ENCODE measurements around the gene ARHGAP32. TPM values are rescaled to one million over a fixed set of nuclear protein-coding genes. Genes with fewer than 3 reads are reported as not detected.

ARHGAP32 gene
- total RNA-seq, 1 experiment from 2014 or later = not detected

DNA sequence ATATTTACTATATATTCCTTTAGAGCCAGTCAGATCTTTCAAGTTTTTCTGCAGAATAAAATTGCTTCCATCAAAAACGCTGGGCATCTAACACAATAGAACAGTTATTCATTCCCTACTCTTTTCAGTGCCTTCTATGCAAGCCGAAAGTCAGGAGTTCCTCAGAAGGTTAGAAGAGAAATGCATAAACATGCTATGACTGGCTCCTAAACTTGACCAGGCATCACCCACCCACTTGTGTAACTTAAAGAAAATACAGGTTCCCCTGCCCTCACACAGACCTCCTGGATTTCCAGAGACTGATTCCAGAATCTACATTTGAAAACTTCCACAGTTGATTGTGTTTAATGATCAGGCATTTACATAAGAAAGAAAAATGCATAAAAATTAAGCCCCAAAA, 19.3 kb upstream of the ARHGAP32 start:
- Histone ChIP-seq H3K9me2 (replicated peaks; ENCODE audit: insufficient read depth, low read length) (no peaks in the 10 kb centered on the region), H3K4me3 (ENCODE audit: low read length) (no peak overlapping the region), H3K79me2 (ENCODE audit: low read length) (no peaks in the 10 kb centered on the region), H4K20me1 (ENCODE audit: insufficient read depth, low read depth, low read length) (no peaks in the 10 kb centered on the region), H3K4me1 (ENCODE audit: low read length) (no peaks in the 10 kb centered on the region), H3K27ac (ENCODE audit: low read length) (no peak overlapping the region), H2AFZ (ENCODE audit: low read length) (no peak overlapping the region), H3K9me3 (ENCODE audit: low read length) (no peaks in the 10 kb centered on the region), H3K27me3 (ENCODE audit: low read length) (no peaks in the 10 kb centered on the region), H3K36me3 (ENCODE audit: insufficient read depth, low read length) (no peaks in the 10 kb centered on the region), H3K9ac (ENCODE audit: low read length) (no peak overlapping the region), H3K4me2 (ENCODE audit: low read depth, low read length, poor library complexity, severe bottlenecking) (no peak overlapping the region)
- DNase-seq = no peak

DNA sequence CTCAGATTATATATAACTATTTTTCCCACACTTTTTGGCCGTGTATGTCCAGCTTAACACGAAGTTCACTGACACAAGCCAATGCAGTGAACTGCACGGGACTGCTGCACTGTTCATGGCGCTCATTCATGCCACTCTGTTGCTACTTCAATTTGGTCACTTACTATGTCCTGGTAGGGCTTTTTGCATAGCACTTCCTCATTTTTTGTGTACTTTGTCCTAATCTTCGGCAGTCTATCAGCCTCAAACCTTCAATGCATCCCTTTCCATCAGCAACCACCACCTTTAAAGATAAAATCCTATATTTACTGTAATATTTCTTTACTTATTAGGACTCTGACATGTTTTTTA, 18.7 kb upstream of the ARHGAP32 start:
- no peaks in the 10 kb centered on the region for H3K4me1 ChIP-seq (ENCODE audit: low read length)
- no peaks in the 10 kb centered on the region for H3K9me3 ChIP-seq (ENCODE audit: low read length)
- no peaks in the 10 kb centered on the region for H4K20me1 ChIP-seq (ENCODE audit: insufficient read depth, low read depth, low read length)
- H3K4me3 ChIP-seq (ENCODE audit: low read length) = no peak overlapping the region
- DNase-seq = no peak
- no peak overlapping the region for H3K27ac ChIP-seq (ENCODE audit: low read length)
- H3K27me3 ChIP-seq (ENCODE audit: low read length) = no peaks in the 10 kb centered on the region
- no peak overlapping the region for H2AFZ ChIP-seq (ENCODE audit: low read length)
- no peaks in the 10 kb centered on the region for H3K9me2 ChIP-seq (replicated peaks; ENCODE audit: insufficient read depth, low read length)
- H3K4me2 ChIP-seq (ENCODE audit: low read depth, low read length, poor library complexity, severe bottlenecking) = no peak overlapping the region
- H3K79me2 ChIP-seq (ENCODE audit: low read length) = no peaks in the 10 kb centered on the region
- no peak overlapping the region for H3K9ac ChIP-seq (ENCODE audit: low read length)
- H3K36me3 ChIP-seq (ENCODE audit: insufficient read depth, low read length) = no peaks in the 10 kb centered on the region

GRCh38 chr11:129209891-129210830, 18.0 kb upstream of the ARHGAP32 start:
- no peak overlapping the region for H2AFZ ChIP-seq (ENCODE audit: low read length)
- no peaks in the 10 kb centered on the region for H3K4me1 ChIP-seq (ENCODE audit: low read length)
- H3K36me3 ChIP-seq (ENCODE audit: insufficient read depth, low read length) = no peaks in the 10 kb centered on the region
- H3K27ac ChIP-seq (ENCODE audit: low read length) = no peak overlapping the region
- H3K4me3 ChIP-seq (ENCODE audit: low read length) = no peak overlapping the region
- H3K79me2 ChIP-seq (ENCODE audit: low read length) = no peaks in the 10 kb centered on the region
- no peaks in the 10 kb centered on the region for H3K27me3 ChIP-seq (ENCODE audit: low read length)
- DNase-seq = no peak
- H3K9me2 ChIP-seq (replicated peaks; ENCODE audit: insufficient read depth, low read length) = no peaks in the 10 kb centered on the region
- H4K20me1 ChIP-seq (ENCODE audit: insufficient read depth, low read depth, low read length) = no peaks in the 10 kb centered on the region
- no peak overlapping the region for H3K9ac ChIP-seq (ENCODE audit: low read length)
- no peak overlapping the region for H3K4me2 ChIP-seq (ENCODE audit: low read depth, low read length, poor library complexity, severe bottlenecking)
- no peaks in the 10 kb centered on the region for H3K9me3 ChIP-seq (ENCODE audit: low read length)

GRCh38 chr11:129208863-129209262, 16.7 kb upstream of the ARHGAP32 start:
- H2AFZ ChIP-seq (ENCODE audit: low read length) = no peak overlapping the region
- no peaks in the 10 kb centered on the region for H3K4me1 ChIP-seq (ENCODE audit: low read length)
- H3K9me3 ChIP-seq (ENCODE audit: low read length) = no peaks in the 10 kb centered on the region
- no peaks in the 10 kb centered on the region for H4K20me1 ChIP-seq (ENCODE audit: insufficient read depth, low read depth, low read length)
- no peaks in the 10 kb centered on the region for H3K79me2 ChIP-seq (ENCODE audit: low read length)
- H3K36me3 ChIP-seq (ENCODE audit: insufficient read depth, low read length) = no peaks in the 10 kb centered on the region
- H3K9me2 ChIP-seq (replicated peaks; ENCODE audit: insufficient read depth, low read length) = no peaks in the 10 kb centered on the region
- no peak overlapping the region for H3K9ac ChIP-seq (ENCODE audit: low read length)
- no peak for DNase-seq
- no peak overlapping the region for H3K4me3 ChIP-seq (ENCODE audit: low read length)
- H3K27me3 ChIP-seq (ENCODE audit: low read length) = no peaks in the 10 kb centered on the region
- H3K27ac ChIP-seq (ENCODE audit: low read length) = no peak overlapping the region
- H3K4me2 ChIP-seq (ENCODE audit: low read depth, low read length, poor library complexity, severe bottlenecking) = no peak overlapping the region

DNA sequence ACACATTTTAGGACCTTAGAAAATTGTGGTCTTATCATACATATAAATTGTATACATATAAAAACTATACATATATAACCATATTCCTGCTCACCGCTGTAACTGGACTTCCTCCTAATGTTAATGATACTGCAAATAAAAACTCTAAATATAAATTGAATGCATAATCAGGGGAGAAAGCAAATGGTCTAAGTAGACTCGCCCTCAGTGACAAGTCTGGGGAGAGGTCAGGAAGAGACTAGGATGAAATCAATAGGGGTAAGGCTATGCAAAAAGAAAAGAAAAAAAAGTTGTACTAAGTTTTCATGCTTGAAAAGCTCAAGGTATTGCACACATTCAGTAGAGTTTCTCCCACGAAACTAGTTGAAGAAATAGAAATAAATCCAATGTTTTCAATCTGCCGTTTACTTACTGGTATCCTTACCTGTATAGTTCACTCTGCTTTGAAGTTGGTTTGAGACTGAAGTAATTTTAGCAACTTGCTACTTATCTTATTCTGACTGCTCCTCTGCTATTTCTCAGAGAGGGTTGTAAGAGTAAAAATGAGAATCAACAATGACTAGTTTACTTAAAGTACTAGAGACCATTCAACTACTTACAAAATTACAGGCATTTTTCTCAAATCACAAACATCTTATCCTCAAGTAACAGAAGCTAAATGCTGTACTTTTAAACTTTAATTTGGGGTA, 12.2 kb upstream of the ARHGAP32 start:
- Histone ChIP-seq H3K4me1 (ENCODE audit: low read length) (no peaks in the 10 kb centered on the region), H3K9me2 (replicated peaks; ENCODE audit: insufficient read depth, low read length) (no peaks in the 10 kb centered on the region), H3K4me2 (ENCODE audit: low read depth, low read length, poor library complexity, severe bottlenecking) (no peak overlapping the region), H3K4me3 (ENCODE audit: low read length) (no peak overlapping the region), H3K27me3 (ENCODE audit: low read length) (no peaks in the 10 kb centered on the region), H3K79me2 (ENCODE audit: low read length) (no peaks in the 10 kb centered on the region), H3K36me3 (ENCODE audit: insufficient read depth, low read length) (no peaks in the 10 kb centered on the region), H3K27ac (ENCODE audit: low read length) (no peak overlapping the region), H2AFZ (ENCODE audit: low read length) (no peak overlapping the region), H3K9me3 (ENCODE audit: low read length) (no peaks in the 10 kb centered on the region), H3K9ac (ENCODE audit: low read length) (no peak overlapping the region), H4K20me1 (ENCODE audit: insufficient read depth, low read depth, low read length) (no peaks in the 10 kb centered on the region)
- no peak for DNase-seq

GRCh38 chr11:129202646-129203045, 10.5 kb upstream of the ARHGAP32 start:
- no peaks in the 10 kb centered on the region for H3K4me1 ChIP-seq (ENCODE audit: low read length)
- no peak overlapping the region for H3K4me2 ChIP-seq (ENCODE audit: low read depth, low read length, poor library complexity, severe bottlenecking)
- H3K9ac ChIP-seq (ENCODE audit: low read length) = no peak overlapping the region
- no peak overlapping the region for H3K4me3 ChIP-seq (ENCODE audit: low read length)
- no peaks in the 10 kb centered on the region for H3K27me3 ChIP-seq (ENCODE audit: low read length)
- no peaks in the 10 kb centered on the region for H3K79me2 ChIP-seq (ENCODE audit: low read length)
- DNase-seq = no peak
- H3K27ac ChIP-seq (ENCODE audit: low read length) = no peak overlapping the region
- H3K9me2 ChIP-seq (replicated peaks; ENCODE audit: insufficient read depth, low read length) = no peaks in the 10 kb centered on the region
- no peaks in the 10 kb centered on the region for H4K20me1 ChIP-seq (ENCODE audit: insufficient read depth, low read depth, low read length)
- H3K36me3 ChIP-seq (ENCODE audit: insufficient read depth, low read length) = no peaks in the 10 kb centered on the region
- no peaks in the 10 kb centered on the region for H3K9me3 ChIP-seq (ENCODE audit: low read length)
- H2AFZ ChIP-seq (ENCODE audit: low read length) = no peak overlapping the region

- H2AFZ ChIP-seq (ENCODE audit: low read length) = no peak overlapping the region
- H3K4me2 ChIP-seq (ENCODE audit: low read depth, low read length, poor library complexity, severe bottlenecking) = no peak overlapping the region
- H4K20me1 ChIP-seq (ENCODE audit: insufficient read depth, low read depth, low read length) = no peaks in the 10 kb centered on the region
- no peaks in the 10 kb centered on the region for H3K9me3 ChIP-seq (ENCODE audit: low read length)
- H3K9ac ChIP-seq (ENCODE audit: low read length) = no peak overlapping the region
- no peaks in the 10 kb centered on the region for H3K4me1 ChIP-seq (ENCODE audit: low read length)
- H3K4me3 ChIP-seq (ENCODE audit: low read length) = no peak overlapping the region
- no peaks in the 10 kb centered on the region for H3K36me3 ChIP-seq (ENCODE audit: insufficient read depth, low read length)
- no peaks in the 10 kb centered on the region for H3K9me2 ChIP-seq (replicated peaks; ENCODE audit: insufficient read depth, low read length)
- no peak overlapping the region for H3K27ac ChIP-seq (ENCODE audit: low read length)
- no peaks in the 10 kb centered on the region for H3K27me3 ChIP-seq (ENCODE audit: low read length)
- H3K79me2 ChIP-seq (ENCODE audit: low read length) = no peaks in the 10 kb centered on the region
- no peak for DNase-seq
Measured at GRCh38 chr11:129195682-129196081, 3.6 kb upstream of the ARHGAP32 start.

- H3K9me3 ChIP-seq (ENCODE audit: low read length) = no peaks in the 10 kb centered on the region
- H3K79me2 ChIP-seq (ENCODE audit: low read length) = no peaks in the 10 kb centered on the region
- no peaks in the 10 kb centered on the region for H4K20me1 ChIP-seq (ENCODE audit: insufficient read depth, low read depth, low read length)
- H3K4me2 ChIP-seq (ENCODE audit: low read depth, low read length, poor library complexity, severe bottlenecking) = no peak overlapping the region
- no peaks in the 10 kb centered on the region for H3K36me3 ChIP-seq (ENCODE audit: insufficient read depth, low read length)
- H3K9me2 ChIP-seq (replicated peaks; ENCODE audit: insufficient read depth, low read length) = no peaks in the 10 kb centered on the region
- no peak overlapping the region for H3K9ac ChIP-seq (ENCODE audit: low read length)
- no peaks in the 10 kb centered on the region for H3K4me1 ChIP-seq (ENCODE audit: low read length)
- H2AFZ ChIP-seq (ENCODE audit: low read length) = no peak overlapping the region
- no peak overlapping the region for H3K4me3 ChIP-seq (ENCODE audit: low read length)
- H3K27ac ChIP-seq (ENCODE audit: low read length) = no peak overlapping the region
- DNase-seq = no peak
- no peaks in the 10 kb centered on the region for H3K27me3 ChIP-seq (ENCODE audit: low read length)
Measured at GRCh38 chr11:129191649-129192048, 476 bp downstream of the ARHGAP32 start.

Measured in Karpas-422 (cell line).